Keratinocyte (primary cell): Measurements from ENCODE around the gene MRPL10. TPM values are rescaled to one million over a fixed set of nuclear protein-coding genes. Genes with fewer than 3 reads are reported as not detected.

Experiments
- DNase-seq: peaks from one replicate; pipeline ENCODE4 v3.0.0-alpha.2; 2011; ENCODE audit warnings: low read depth, missing footprints, low spot score
- FAIRE-seq: peaks from 2 replicates; lab custom pipeline; 2011; peaks lifted over from hg19 to GRCh38; lab: Jason Lieb, UNC
- H2AFZ ChIP-seq: 2 replicates; pipeline ENCODE4 v1.6.0; 2012; ENCODE audit warnings: low read length, control low read depth, inconsistent platforms; ENCODE audit not compliant: control insufficient read depth
- H3K27ac ChIP-seq: 2 replicates; pipeline ENCODE4 v1.5.1; 2011; ENCODE audit warnings: low read length; ENCODE audit not compliant: control insufficient read depth, insufficient read depth
- H3K27me3 ChIP-seq: 3 replicates; pipeline ENCODE4 v1.6.0; 2011; ENCODE audit warnings: low read length; ENCODE audit not compliant: control insufficient read depth, insufficient read depth; ENCODE audit errors: extremely low read depth
- H3K36me3 ChIP-seq, 2 experiments: 2 replicates in 1 of 2; 3 replicates in 1 of 2; pipeline ENCODE4 v1.5.1; 2011; ENCODE audit warnings: low read length in 2 of 2, mild to moderate bottlenecking in 1 of 2; ENCODE audit not compliant: control insufficient read depth in 2 of 2, insufficient read depth in 2 of 2; ENCODE audit errors: extremely low read depth in 1 of 2
- H3K4me1 ChIP-seq: 3 replicates; pipeline ENCODE4 v1.5.1; 2011; ENCODE audit warnings: low read length; ENCODE audit not compliant: control insufficient read depth, insufficient read depth; ENCODE audit errors: extremely low read depth
- H3K4me2 ChIP-seq: 3 replicates; pipeline ENCODE4 v1.6.0; 2011; ENCODE audit warnings: low read depth, low read length; ENCODE audit not compliant: control insufficient read depth, insufficient read depth; ENCODE audit errors: extremely low read depth
- H3K4me3 ChIP-seq, 3 experiments: fragments of 200-600 bp in 1 of 3; sonication (generic) in 1 of 3; 2 replicates in 2 of 3; 3 replicates in 1 of 3; pipeline ENCODE4 v1.5.1; 2011 to 2016; ENCODE audit warnings: low read length in 3 of 3, mild to moderate bottlenecking in 3 of 3, control low read depth in 2 of 3, inconsistent platforms in 1 of 3, low read depth in 1 of 3, mixed read lengths in 1 of 3, mixed run types in 1 of 3, moderate library complexity in 1 of 3; ENCODE audit not compliant: control insufficient read depth in 2 of 3, insufficient read depth in 2 of 3; ENCODE audit errors: extremely low read depth in 1 of 3
- H3K79me2 ChIP-seq: 2 replicates; pipeline ENCODE4 v1.6.0; 2012; ENCODE audit warnings: low read length; ENCODE audit not compliant: control insufficient read depth, insufficient read depth
- H3K9ac ChIP-seq: 3 replicates; pipeline ENCODE4 v1.6.0; 2011; ENCODE audit warnings: low read length; ENCODE audit not compliant: control insufficient read depth, insufficient read depth; ENCODE audit errors: extremely low read depth
- H3K9me1 ChIP-seq: 3 replicates; pipeline ENCODE4 v1.6.0; 2011; ENCODE audit warnings: low read length; ENCODE audit not compliant: control insufficient read depth, insufficient read depth; ENCODE audit errors: extremely low read depth
- H3K9me3 ChIP-seq: 2 replicates; pipeline ENCODE4 v1.5.1; 2012; ENCODE audit warnings: low read depth, low read length; ENCODE audit not compliant: control insufficient read depth
- H4K20me1 ChIP-seq: 3 replicates; pipeline ENCODE4 v1.6.0; 2011; ENCODE audit warnings: low read length; ENCODE audit not compliant: control insufficient read depth, insufficient read depth; ENCODE audit errors: extremely low read depth
- CTCF ChIP-seq, 3 experiments: IDR thresholded peaks in 1 of 3; conservative IDR thresholded peaks in 1 of 3; optimal IDR thresholded peaks in 1 of 3; 2 replicates in 2 of 3; 3 replicates in 1 of 3; pipeline versions ENCODE3 to v1.5.1; 2011; ENCODE audit warnings: low read length in 3 of 3, mild to moderate bottlenecking in 3 of 3, moderate library complexity in 2 of 3, control low read depth in 1 of 3, inconsistent platforms in 1 of 3; ENCODE audit not compliant: insufficient read depth in 2 of 3; ENCODE audit errors: extremely low read depth in 1 of 3
- EZH2 ChIP-seq: IDR thresholded peaks from one replicate; pipeline ENCODE4 v1.6.1; 2012; ENCODE audit warnings: inconsistent platforms, mild to moderate bottlenecking, low read length, moderate library complexity
- dilution Hi-C: fragments of 300-500 bp; cut with MboI; formaldehyde crosslinking; loops from one replicate; pipeline ENCODE4 v1.7.0; 2020; ENCODE audit warnings: low sequenced_read_pairs; ENCODE audit not compliant: extremely low pct_ligation_motif_present
- polyA plus RNA-seq, 5 experiments: library from polyadenylated mRNA; depleted of rRNA in 3 of 5; stranded (reverse) in 3 of 5; stranded (forward) in 1 of 5; unstranded in 1 of 5; fragments of >200 nt; gene quantifications; 1 replicate in 1 of 5; 2 replicates in 3 of 5; 3 replicates in 1 of 5; pipeline versions ENCODE4 v1.2.1 to v1.2.3, GENCODE V29; 2011 to 2012; ENCODE audit warnings: missing spikeins in 2 of 5, low read depth in 1 of 5, low replicate concordance in 1 of 5

The MRPL10 gene
- polyA plus RNA-seq, 1 donor (not counting 4 experiments of a cell fraction or from before 2014, with no cell fraction given): 42.4 TPM

GRCh38 chr17:47800686-47801085 is 30.7 kb downstream of the MRPL10 start:
- DNase-seq (no peak), FAIRE-seq (no peak)
- H3K4me1 ChIP-seq: no peaks in the 10 kb centered on the region
- H3K4me2 ChIP-seq: no peak overlapping the region
- H4K20me1 ChIP-seq: no peaks in the 10 kb centered on the region
- no peaks in the 10 kb centered on the region for H3K36me3 ChIP-seq
- no peak overlapping the region for H3K9ac ChIP-seq
- no peaks in the 10 kb centered on the region for H3K27me3 ChIP-seq
- no peaks in the 10 kb centered on the region for H3K9me3 ChIP-seq
- H3K4me3 ChIP-seq: no peak overlapping the region
- dilution Hi-C loops: no loop called here
- no peak overlapping the region for H3K27ac ChIP-seq
- H2AFZ ChIP-seq: no peak overlapping the region
- no peaks in the 10 kb centered on the region for H3K9me1 ChIP-seq
- no peaks in the 10 kb centered on the region for H3K79me2 ChIP-seq
- TF ChIP-seq CTCF (optimal IDR thresholded peaks at IDR 0.05 in 1 of 3, IDR thresholded peaks at IDR 0.05 in 1 of 3, conservative IDR thresholded peaks at IDR 0.05 in 1 of 3; ENCODE audit: extremely low read depth in 1 of 3, insufficient read depth in 2 of 3, low read length in 3 of 3): no peak

- dilution Hi-C loops: no loop called here
- no peak for FAIRE-seq
- no peak overlapping the region for H3K9ac ChIP-seq
- H2AFZ ChIP-seq: no peak overlapping the region
- H4K20me1 ChIP-seq: no peaks in the 10 kb centered on the region
- no peaks in the 10 kb centered on the region for H3K4me1 ChIP-seq
- H3K36me3 ChIP-seq: no peaks in the 10 kb centered on the region
- H3K9me3 ChIP-seq: no peaks in the 10 kb centered on the region
- no peak overlapping the region for H3K4me2 ChIP-seq
- no peak for TF ChIP-seq CTCF (optimal IDR thresholded peaks at IDR 0.05 in 1 of 3, IDR thresholded peaks at IDR 0.05 in 1 of 3, conservative IDR thresholded peaks at IDR 0.05 in 1 of 3; ENCODE audit: extremely low read depth in 1 of 3, insufficient read depth in 2 of 3, low read length in 3 of 3)
- TF ChIP-seq EZH2: no peak
- H3K27ac ChIP-seq: no peak overlapping the region
- no peaks in the 10 kb centered on the region for H3K79me2 ChIP-seq
- DNase-seq: no peak
- peaks cover 3% of the 10 kb centered on the region for H3K27me3 ChIP-seq
- no peak overlapping the region for H3K4me3 ChIP-seq
- no peaks in the 10 kb centered on the region for H3K9me1 ChIP-seq
Measured at GRCh38 chr17:47797797-47798196, 33.5 kb downstream of the MRPL10 start.
